ENCODE results near the gene ZNF484.
"Not testable (repeated sequence)": the region's sequence is repeated elsewhere in the genome, so short reads cannot be mapped to it uniquely, and the experiment has no call there.

Gene ZNF484

GRCh38 chr9:92804727-92805126 is 73.1 kb downstream of the ZNF484 start:
- no peak overlapping the region for H3K9ac ChIP-seq (ENCODE audit: low read length)
- H3F3A ChIP-seq (ENCODE audit: insufficient read depth): no peaks in the 10 kb centered on the region
- no peaks in the 10 kb centered on the region for H4K20me1 ChIP-seq (ENCODE audit: low read depth, low read length)
- no peaks in the 10 kb centered on the region for H3K36me3 ChIP-seq (ENCODE audit: low read length)
- no peaks in the 10 kb centered on the region for H3K79me2 ChIP-seq (ENCODE audit: insufficient read depth, low read length)
- H2AFZ ChIP-seq (ENCODE audit: low read depth, low read length, severe bottlenecking): no peak overlapping the region
- H3K4me3 ChIP-seq (ENCODE audit: insufficient read depth, low read length, poor library complexity, severe bottlenecking): no peak overlapping the region
- no peak overlapping the region for H3K4me2 ChIP-seq (ENCODE audit: low read depth, low read length, poor library complexity, severe bottlenecking)
- H3K9me3 ChIP-seq (ENCODE audit: insufficient read depth, low read length): no peaks in the 10 kb centered on the region
- TF ChIP-seq EZH2phosphoT487 (conservative IDR thresholded peaks at IDR 0.05; ENCODE audit: low read length) (no peak), CTCF (IDR thresholded peaks at IDR 0.05; ENCODE audit: insufficient read depth, low read length, poor library complexity, severe bottlenecking) (no peak)
- H3K27ac ChIP-seq (ENCODE audit: low read depth, low read length): no peak overlapping the region
- H3K9me2 ChIP-seq (replicated peaks; ENCODE audit: insufficient read depth, low read length): no peaks in the 10 kb centered on the region
- no peaks in the 10 kb centered on the region for H3K27me3 ChIP-seq (ENCODE audit: low read length)

GRCh38 chr9:92798358-92798757 is 79.5 kb downstream of the ZNF484 start:
- Histone ChIP-seq H3K9ac (ENCODE audit: low read length) (no peak overlapping the region), H2AFZ (ENCODE audit: low read depth, low read length, severe bottlenecking) (no peak overlapping the region), H3K36me3 (ENCODE audit: low read length) (no peaks in the 10 kb centered on the region), H3K27me3 (ENCODE audit: low read length) (no peaks in the 10 kb centered on the region), H3K4me2 (ENCODE audit: low read depth, low read length, poor library complexity, severe bottlenecking) (no peak overlapping the region), H3K9me2 (replicated peaks; ENCODE audit: insufficient read depth, low read length) (no peaks in the 10 kb centered on the region), H3K9me3 (ENCODE audit: insufficient read depth, low read length) (no peaks in the 10 kb centered on the region), H3K27ac (ENCODE audit: low read depth, low read length) (no peak overlapping the region), H3K4me3 (ENCODE audit: insufficient read depth, low read length, poor library complexity, severe bottlenecking) (no peak overlapping the region), H3F3A (ENCODE audit: insufficient read depth) (no peaks in the 10 kb centered on the region), H4K20me1 (ENCODE audit: low read depth, low read length) (no peaks in the 10 kb centered on the region), H3K79me2 (ENCODE audit: insufficient read depth, low read length) (no peaks in the 10 kb centered on the region)
- TF ChIP-seq CTCF (IDR thresholded peaks at IDR 0.05; ENCODE audit: insufficient read depth, low read length, poor library complexity, severe bottlenecking) (no peak), EZH2phosphoT487 (conservative IDR thresholded peaks at IDR 0.05; ENCODE audit: low read length) (no peak)

- H3K27ac ChIP-seq (ENCODE audit: low read depth, low read length); H4K20me1 ChIP-seq (ENCODE audit: low read depth, low read length); H3F3A ChIP-seq (ENCODE audit: insufficient read depth); H3K27me3 ChIP-seq (ENCODE audit: low read length); H3K79me2 ChIP-seq (ENCODE audit: insufficient read depth, low read length); H2AFZ ChIP-seq (ENCODE audit: low read depth, low read length, severe bottlenecking); H3K9me2 ChIP-seq (replicated peaks; ENCODE audit: insufficient read depth, low read length); H3K9ac ChIP-seq (ENCODE audit: low read length); H3K4me2 ChIP-seq (ENCODE audit: low read depth, low read length, poor library complexity, severe bottlenecking); H3K4me3 ChIP-seq (ENCODE audit: insufficient read depth, low read length, poor library complexity, severe bottlenecking); H3K36me3 ChIP-seq (ENCODE audit: low read length); H3K9me3 ChIP-seq (ENCODE audit: insufficient read depth, low read length): not testable (repeated sequence)
Observed at GRCh38 chr9:92796337-92796804, 81.5 kb downstream of the ZNF484 start.

- H3K27ac ChIP-seq (ENCODE audit: low read depth, low read length): no peak overlapping the region
- H3K79me2 ChIP-seq (ENCODE audit: insufficient read depth, low read length): no peaks in the 10 kb centered on the region
- H3F3A ChIP-seq (ENCODE audit: insufficient read depth): no peaks in the 10 kb centered on the region
- H3K9me3 ChIP-seq (ENCODE audit: insufficient read depth, low read length): no peaks in the 10 kb centered on the region
- no peak overlapping the region for H3K9ac ChIP-seq (ENCODE audit: low read length)
- H3K27me3 ChIP-seq (ENCODE audit: low read length): no peaks in the 10 kb centered on the region
- H3K4me3 ChIP-seq (ENCODE audit: insufficient read depth, low read length, poor library complexity, severe bottlenecking): no peak overlapping the region
- H3K4me2 ChIP-seq (ENCODE audit: low read depth, low read length, poor library complexity, severe bottlenecking): no peak overlapping the region
- TF ChIP-seq CTCF (IDR thresholded peaks at IDR 0.05; ENCODE audit: insufficient read depth, low read length, poor library complexity, severe bottlenecking): no peak
- TF ChIP-seq EZH2phosphoT487 (conservative IDR thresholded peaks at IDR 0.05; ENCODE audit: low read length): no peak
- H3K36me3 ChIP-seq (ENCODE audit: low read length): no peaks in the 10 kb centered on the region
- no peak overlapping the region for H2AFZ ChIP-seq (ENCODE audit: low read depth, low read length, severe bottlenecking)
- H4K20me1 ChIP-seq (ENCODE audit: low read depth, low read length): no peaks in the 10 kb centered on the region
- no peaks in the 10 kb centered on the region for H3K9me2 ChIP-seq (replicated peaks; ENCODE audit: insufficient read depth, low read length)
Observed at GRCh38 chr9:92795598-92796336, 82.1 kb downstream of the ZNF484 start.

Data from SU-DHL-6 (cell line).